Upper lobe of left lung (tissue), 6 donors: Measurements from ENCODE around the gene NEBL. TPM values are rescaled to one million over a fixed set of nuclear protein-coding genes. Genes with fewer than 3 reads are reported as not detected.

ENCODE experiments used
- ATAC-seq, 2 donors: fragments of 200-7000 bp; cut with Tn5 transposase; one replicate each; pipeline ENCODE4 v1.9.1; 2022; ENCODE audit warnings: mild to moderate bottlenecking in 2 of 2, moderate library complexity in 2 of 2; ENCODE audit not compliant: low FRiP score in 2 of 2
- DNase-seq, 2 donors: peaks; one replicate each; pipeline ENCODE4 v3.0.0-alpha.2; 2019 to 2020
- H3K27ac ChIP-seq, 4 donors: fragments of 200-600 bp; sonication (generic); one replicate each; pipeline ENCODE4 v1.5.1; 2016 to 2019
- H3K27me3 ChIP-seq, 4 donors: fragments of 200-600 bp; sonication (generic); one replicate each; pipeline ENCODE4 v1.5.1; 2017 to 2019
- H3K36me3 ChIP-seq, 4 donors: fragments of 200-600 bp; sonication (generic); one replicate each; pipeline ENCODE4 v1.5.1; 2016 to 2019
- H3K4me1 ChIP-seq, 4 donors: fragments of 200-600 bp; sonication (generic); one replicate each; pipeline ENCODE4 v1.5.1; 2018 to 2019
- H3K4me3 ChIP-seq, 4 donors: fragments of 200-600 bp; sonication (generic); one replicate each; pipeline ENCODE4 v1.5.1; 2017 to 2019; ENCODE audit warnings: mild to moderate bottlenecking in 2 of 4, moderate library complexity in 1 of 4
- H3K9me3 ChIP-seq, 4 donors: fragments of 200-600 bp; sonication (generic); one replicate each; pipeline ENCODE4 v1.5.1; 2018 to 2019
- EP300 ChIP-seq, 4 donors: sonication (generic); formaldehyde crosslinking; IDR thresholded peaks; one replicate each; pipeline ENCODE4 v1.5.1; 2017; ENCODE audit warnings: antibody characterized with exemption in 4 of 4, control low read depth in 2 of 4
- POLR2A ChIP-seq, 4 donors: fragments of 450-650 bp; IDR thresholded peaks; one replicate each; pipeline ENCODE4 v1.5.1; 2016 to 2017; ENCODE audit warnings: antibody characterized with exemption in 4 of 4, mild to moderate bottlenecking in 2 of 4
- POLR2AphosphoS5 ChIP-seq, 2 donors: sonication (generic); formaldehyde crosslinking; IDR thresholded peaks; one replicate each; pipeline ENCODE4 v1.5.1; 2017; ENCODE audit warnings: antibody characterized with exemption in 2 of 2
- WGBS, 2 donors: methylation state at CpG; one replicate each; pipeline ENCODE4 v1.1.5; 2017 to 2018; 5-methylcytosine and 5-hydroxymethylcytosine counted together
- total RNA-seq, 6 donors: library from RNA; depleted of rRNA in 4 of 6; stranded (reverse); fragments of >200 nt in 4 of 6; gene quantifications; one replicate each; pipeline versions ENCODE4 v1.1.0 to v1.2.1, GENCODE V29; 2016 to 2021
- TF ChIP-seq, protein P1 (sequence below), 6 experiments: fragments of 450-650 bp in 4 of 6; fragments of 200-600 bp in 2 of 6; sonication (generic) in 2 of 6; IDR thresholded peaks; one replicate each; pipeline ENCODE4 v1.5.1; 2016 to 2019; ENCODE audit warnings: antibody characterized with exemption in 6 of 6
- donor health status: DM: no; HTN: no; CAD: no; lungs with moderate emphysema.
- donor health status: DM: no; HTN: yes; CAD: no; lungs with severe emphysema.

Gene NEBL
- total RNA-seq, 6 donors from 2014 or later = 61.2 to 274 (median 134) TPM

DNA sequence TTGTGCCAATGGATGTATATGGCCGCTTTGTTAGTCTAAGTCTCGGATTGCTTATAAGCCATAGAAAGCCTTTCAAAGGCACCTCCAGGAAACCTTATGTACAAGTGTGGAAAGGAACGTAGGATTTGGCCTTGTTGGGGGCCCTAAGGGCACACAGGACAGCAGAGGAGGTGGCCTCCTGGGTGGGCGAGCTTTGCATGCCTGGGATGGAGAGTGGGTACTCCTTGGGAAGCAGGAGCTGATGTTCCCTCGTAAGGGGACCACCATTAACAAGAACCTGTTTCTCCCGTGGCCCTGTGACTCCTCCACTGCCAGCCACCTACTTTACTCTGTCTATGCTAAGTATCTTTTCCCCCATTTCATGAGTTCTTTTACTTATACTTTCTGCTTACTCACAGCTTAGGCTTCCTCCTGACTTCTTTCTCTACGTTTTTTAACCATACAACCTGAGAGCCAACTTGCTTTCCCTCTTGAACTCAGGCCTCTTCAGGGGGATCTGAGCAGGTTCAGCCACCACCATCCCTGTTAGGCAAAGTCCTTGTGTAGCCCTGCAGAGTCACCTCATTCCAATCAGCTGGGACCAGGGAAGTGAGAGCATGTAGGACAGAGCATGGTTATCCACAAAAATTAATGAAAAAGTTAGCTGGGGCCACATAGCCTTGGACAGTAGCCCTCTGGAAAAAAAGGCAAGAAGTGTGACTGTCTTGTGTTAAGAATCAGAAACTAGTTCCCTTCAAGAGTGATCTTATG is 118.9 kb downstream of the NEBL start:
- no peak for TF ChIP-seq POLR2A (IDR thresholded peaks at IDR 0.05)
- TF ChIP-seq, protein P1, sequence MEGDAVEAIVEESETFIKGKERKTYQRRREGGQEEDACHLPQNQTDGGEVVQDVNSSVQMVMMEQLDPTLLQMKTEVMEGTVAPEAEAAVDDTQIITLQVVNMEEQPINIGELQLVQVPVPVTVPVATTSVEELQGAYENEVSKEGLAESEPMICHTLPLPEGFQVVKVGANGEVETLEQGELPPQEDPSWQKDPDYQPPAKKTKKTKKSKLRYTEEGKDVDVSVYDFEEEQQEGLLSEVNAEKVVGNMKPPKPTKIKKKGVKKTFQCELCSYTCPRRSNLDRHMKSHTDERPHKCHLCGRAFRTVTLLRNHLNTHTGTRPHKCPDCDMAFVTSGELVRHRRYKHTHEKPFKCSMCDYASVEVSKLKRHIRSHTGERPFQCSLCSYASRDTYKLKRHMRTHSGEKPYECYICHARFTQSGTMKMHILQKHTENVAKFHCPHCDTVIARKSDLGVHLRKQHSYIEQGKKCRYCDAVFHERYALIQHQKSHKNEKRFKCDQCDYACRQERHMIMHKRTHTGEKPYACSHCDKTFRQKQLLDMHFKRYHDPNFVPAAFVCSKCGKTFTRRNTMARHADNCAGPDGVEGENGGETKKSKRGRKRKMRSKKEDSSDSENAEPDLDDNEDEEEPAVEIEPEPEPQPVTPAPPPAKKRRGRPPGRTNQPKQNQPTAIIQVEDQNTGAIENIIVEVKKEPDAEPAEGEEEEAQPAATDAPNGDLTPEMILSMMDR (IDR thresholded peaks at IDR 0.05) = no peak
- TF ChIP-seq POLR2AphosphoS5 (IDR thresholded peaks at IDR 0.05) = no peak
- TF ChIP-seq EP300 (IDR thresholded peaks at IDR 0.05) = no peak
- Histone ChIP-seq H3K27me3 (no peaks in the 10 kb centered on the region), H3K9me3 (no peaks in the 10 kb centered on the region), H3K27ac (no peak overlapping the region), H3K4me3 (no peak overlapping the region), H3K36me3 (no peaks in the 10 kb centered on the region), H3K4me1 (no peaks in the 10 kb centered on the region)
- peak in 1 of 2 donors; percentile 45 for ATAC-seq
- DNase-seq = no peak
- 78 to 87% methylated on average over 7 of the region's 7 CpGs for WGBS, 2 donors

DNA sequence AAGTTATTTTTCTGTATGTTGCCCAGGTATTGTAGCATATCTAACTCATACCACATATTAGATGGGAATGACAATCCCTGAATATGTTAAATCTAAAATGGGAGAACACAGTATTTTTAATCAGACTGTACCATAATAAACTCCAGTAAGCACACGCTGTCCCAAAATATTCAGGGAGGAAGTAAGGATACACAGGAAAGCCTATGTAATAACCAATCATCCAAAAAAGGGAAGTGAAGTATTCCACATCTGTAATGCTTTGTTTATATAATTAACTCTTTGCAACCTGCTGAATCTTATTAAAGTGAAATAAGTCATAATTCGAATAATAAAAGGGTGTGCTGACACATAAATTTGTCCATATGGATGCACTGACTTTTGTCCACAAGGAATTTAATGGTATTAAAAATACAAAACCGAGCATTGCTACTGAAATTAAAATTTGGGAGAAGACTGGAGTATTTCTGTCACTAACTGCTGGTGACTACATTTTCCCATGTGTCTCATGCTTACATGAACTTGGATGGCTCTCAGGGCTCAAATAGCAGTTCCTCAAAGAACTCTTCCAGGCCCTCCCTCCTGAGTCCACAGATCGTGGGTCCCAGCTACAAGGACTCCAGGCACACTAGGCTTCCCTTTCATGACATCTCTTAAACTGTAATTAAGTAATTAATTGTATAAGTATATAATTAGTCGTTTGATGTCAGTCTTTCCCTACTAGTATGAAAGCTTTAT is 120.6 kb downstream of the NEBL start:
- H3K27me3 ChIP-seq = no peaks in the 10 kb centered on the region
- DNase-seq = no peak
- H3K36me3 ChIP-seq = no peaks in the 10 kb centered on the region
- H3K9me3 ChIP-seq = no peaks in the 10 kb centered on the region
- ATAC-seq = peak in 1 of 2 donors; percentile 66
- H3K27ac ChIP-seq = no peak overlapping the region
- 52 to 64% methylated on average over 5 of the region's 5 CpGs for WGBS, 2 donors
- H3K4me3 ChIP-seq = no peak overlapping the region
- TF ChIP-seq, protein P1 (IDR thresholded peaks at IDR 0.05) = no peak
- TF ChIP-seq POLR2A (IDR thresholded peaks at IDR 0.05) = no peak
- TF ChIP-seq POLR2AphosphoS5 (IDR thresholded peaks at IDR 0.05) = no peak
- TF ChIP-seq EP300 (IDR thresholded peaks at IDR 0.05) = no peak
- no peaks in the 10 kb centered on the region for H3K4me1 ChIP-seq

DNA sequence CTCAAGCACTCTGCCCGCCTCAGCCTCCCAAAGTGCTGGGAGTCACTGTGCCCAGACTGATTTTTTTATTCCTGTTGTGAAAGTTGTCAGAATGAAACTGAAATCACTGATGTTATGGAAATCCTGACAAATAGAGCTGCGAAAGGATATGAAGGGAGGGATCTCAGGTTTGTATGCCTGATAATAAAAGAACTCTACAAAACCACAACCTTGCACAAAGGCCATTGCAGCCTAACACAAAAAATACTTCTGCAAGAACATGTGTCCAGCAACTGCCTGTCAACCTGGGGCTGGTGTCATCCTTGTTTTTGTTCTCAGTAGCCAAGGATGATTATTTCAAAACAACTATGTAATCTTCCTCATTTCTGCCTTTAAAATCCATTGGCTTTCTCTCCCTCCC is 126.1 kb downstream of the NEBL start:
- Histone ChIP-seq H3K4me3 (no peak overlapping the region), H3K9me3 (no peaks in the 10 kb centered on the region), H3K27me3 (no peaks in the 10 kb centered on the region), H3K36me3 (no peaks in the 10 kb centered on the region), H3K4me1 (no peaks in the 10 kb centered on the region), H3K27ac (no peak overlapping the region)
- ATAC-seq (no peak), DNase-seq (no peak)
- WGBS, 2 donors = 74 to 88% methylated on average over 2 of the region's 2 CpGs
- TF ChIP-seq POLR2A (IDR thresholded peaks at IDR 0.05) = no peak
- TF ChIP-seq, protein P1 (IDR thresholded peaks at IDR 0.05) = no peak
- no peak for TF ChIP-seq EP300 (IDR thresholded peaks at IDR 0.05)
- TF ChIP-seq POLR2AphosphoS5 (IDR thresholded peaks at IDR 0.05) = no peak

DNA sequence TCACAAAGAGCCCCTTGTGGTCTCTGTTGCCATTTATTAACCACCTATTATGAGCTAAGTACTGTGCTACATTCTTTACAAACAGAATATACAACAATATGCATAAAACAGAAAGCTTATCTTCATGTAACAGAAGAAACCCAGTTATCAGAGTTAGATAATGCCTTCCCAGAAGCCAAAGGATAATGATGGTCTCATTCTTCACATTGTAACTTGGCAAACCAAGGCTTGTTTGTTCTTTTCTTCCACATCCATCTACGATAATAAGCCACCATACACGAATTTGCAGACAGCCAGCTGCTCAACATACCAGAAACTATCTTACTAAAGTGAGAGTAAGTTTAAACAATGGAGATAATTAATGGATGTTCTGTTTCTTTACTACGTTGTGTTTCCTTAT is 127.6 kb downstream of the NEBL start:
- no peak for ATAC-seq
- H3K9me3 ChIP-seq = no peaks in the 10 kb centered on the region
- TF ChIP-seq, protein P1 (IDR thresholded peaks at IDR 0.05) = no peak
- TF ChIP-seq EP300 (IDR thresholded peaks at IDR 0.05) = no peak
- no peak for TF ChIP-seq POLR2AphosphoS5 (IDR thresholded peaks at IDR 0.05)
- no peak for TF ChIP-seq POLR2A (IDR thresholded peaks at IDR 0.05)
- H3K27me3 ChIP-seq = no peaks in the 10 kb centered on the region
- no peak for DNase-seq
- H3K36me3 ChIP-seq = no peaks in the 10 kb centered on the region
- no peak overlapping the region for H3K27ac ChIP-seq
- no peaks in the 10 kb centered on the region for H3K4me1 ChIP-seq
- WGBS, 2 donors = 37 to 49% methylated on average over 3 of the region's 3 CpGs
- no peak overlapping the region for H3K4me3 ChIP-seq
